GM12892 (cell line): ENCODE measurements around the gene HDAC4.

Experiments used
- DNase-seq: peaks from one replicate; pipeline ENCODE4 v3.0.0; 2011; ENCODE audit not compliant: insufficient read length
- FAIRE-seq: peaks from 2 replicates; lab custom pipeline; 2011; peaks lifted over from hg19 to GRCh38; lab: Jason Lieb, UNC
- POLR2A ChIP-seq: IDR thresholded peaks from 2 replicates; pipeline ENCODE4 v1.6.1; 2011; ENCODE audit warnings: low read depth, low read length, control low read depth
- POLR2AphosphoS5 ChIP-seq: IDR thresholded peaks from 2 replicates; pipeline ENCODE4 v1.6.1; 2011; ENCODE audit warnings: low read depth, low read length, control low read depth
- TAF1 ChIP-seq: IDR thresholded peaks from 2 replicates; pipeline ENCODE4 v1.6.1; 2011; ENCODE audit warnings: low read depth, mild to moderate bottlenecking, control low read depth, low read length, borderline replicate concordance

Gene HDAC4

DNA sequence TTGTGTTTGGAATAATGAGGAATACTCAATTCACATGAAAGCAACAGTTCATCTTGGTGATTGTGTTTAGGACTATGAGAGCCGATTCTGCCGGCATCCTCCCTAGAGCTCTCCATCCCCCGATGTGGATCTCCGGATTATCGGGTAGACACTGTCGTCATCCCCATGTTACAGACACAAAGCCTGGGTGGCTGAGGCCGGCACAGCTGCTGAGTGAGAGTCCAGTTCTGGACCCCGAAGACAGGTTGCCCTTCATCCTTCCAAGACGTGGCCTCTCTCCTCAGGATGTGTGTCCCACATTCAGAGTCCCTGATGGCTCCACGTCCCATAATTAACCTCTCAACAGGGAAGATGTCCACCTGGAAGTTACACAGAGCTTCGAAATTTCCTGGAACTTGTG, 129.3 kb downstream of the HDAC4 start:
- TF ChIP-seq TAF1 (no peak), POLR2A (no peak)
- FAIRE-seq (no peak), DNase-seq (no peak)

GRCh38 chr2:239269916-239270315, 130.9 kb downstream of the HDAC4 start:
- TF ChIP-seq POLR2A: no peak
- no peak for TF ChIP-seq POLR2AphosphoS5
- no peak for TF ChIP-seq TAF1
- DNase-seq: no peak
- no peak for FAIRE-seq

- FAIRE-seq (peak; percentile 17), DNase-seq (no peak)
- no peak for TF ChIP-seq TAF1
- TF ChIP-seq POLR2AphosphoS5: no peak
Measured at GRCh38 chr2:239269173-239269885, 131.5 kb downstream of the HDAC4 start.

DNA sequence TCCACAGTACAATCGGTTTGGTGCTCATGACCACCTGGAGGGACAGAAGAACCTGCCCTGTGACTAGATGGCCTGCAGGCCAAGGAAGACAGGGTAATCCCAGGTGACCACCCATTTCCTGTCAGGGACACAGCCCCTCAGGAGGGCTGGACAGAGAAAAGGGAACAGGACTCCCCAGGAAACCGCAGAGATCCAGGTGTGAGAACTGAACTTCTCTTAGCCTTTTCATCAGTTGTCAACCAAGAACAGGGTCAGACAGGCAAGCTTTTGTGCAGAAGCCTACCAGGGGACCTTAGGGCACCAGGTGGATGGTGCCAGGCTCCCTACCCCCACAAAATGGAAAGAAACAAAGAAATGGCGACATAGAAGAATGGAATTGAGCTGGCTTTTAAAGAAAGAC, 132.3 kb downstream of the HDAC4 start:
- DNase-seq (no peak), FAIRE-seq (no peak)
- TF ChIP-seq TAF1: no peak

- TF ChIP-seq POLR2A (no peak), TAF1 (no peak), POLR2AphosphoS5 (no peak)
- DNase-seq (no peak), FAIRE-seq (no peak)
Measured at GRCh38 chr2:239268082-239268481, 132.7 kb downstream of the HDAC4 start.

- TF ChIP-seq POLR2A (no peak), POLR2AphosphoS5 (no peak), TAF1 (no peak)
- DNase-seq (peak; percentile 87), FAIRE-seq (peak; percentile 92)
Measured at GRCh38 chr2:239267288-239267951, 133.4 kb downstream of the HDAC4 start.

- no peak for TF ChIP-seq TAF1
- TF ChIP-seq POLR2A: no peak
- TF ChIP-seq POLR2AphosphoS5: no peak
- DNase-seq (no peak), FAIRE-seq (no peak)
Measured at GRCh38 chr2:239266779-239267287, 134.0 kb downstream of the HDAC4 start.

- FAIRE-seq (no peak), DNase-seq (no peak)
- TF ChIP-seq POLR2AphosphoS5 (no peak), POLR2A (no peak), TAF1 (no peak)
Measured at GRCh38 chr2:239266434-239266766, 134.4 kb downstream of the HDAC4 start.

- FAIRE-seq (no peak), DNase-seq (no peak)
- no peak for TF ChIP-seq POLR2A
- TF ChIP-seq POLR2AphosphoS5: no peak
- no peak for TF ChIP-seq TAF1
Measured at GRCh38 chr2:239265681-239266433, 135.0 kb downstream of the HDAC4 start.

DNA sequence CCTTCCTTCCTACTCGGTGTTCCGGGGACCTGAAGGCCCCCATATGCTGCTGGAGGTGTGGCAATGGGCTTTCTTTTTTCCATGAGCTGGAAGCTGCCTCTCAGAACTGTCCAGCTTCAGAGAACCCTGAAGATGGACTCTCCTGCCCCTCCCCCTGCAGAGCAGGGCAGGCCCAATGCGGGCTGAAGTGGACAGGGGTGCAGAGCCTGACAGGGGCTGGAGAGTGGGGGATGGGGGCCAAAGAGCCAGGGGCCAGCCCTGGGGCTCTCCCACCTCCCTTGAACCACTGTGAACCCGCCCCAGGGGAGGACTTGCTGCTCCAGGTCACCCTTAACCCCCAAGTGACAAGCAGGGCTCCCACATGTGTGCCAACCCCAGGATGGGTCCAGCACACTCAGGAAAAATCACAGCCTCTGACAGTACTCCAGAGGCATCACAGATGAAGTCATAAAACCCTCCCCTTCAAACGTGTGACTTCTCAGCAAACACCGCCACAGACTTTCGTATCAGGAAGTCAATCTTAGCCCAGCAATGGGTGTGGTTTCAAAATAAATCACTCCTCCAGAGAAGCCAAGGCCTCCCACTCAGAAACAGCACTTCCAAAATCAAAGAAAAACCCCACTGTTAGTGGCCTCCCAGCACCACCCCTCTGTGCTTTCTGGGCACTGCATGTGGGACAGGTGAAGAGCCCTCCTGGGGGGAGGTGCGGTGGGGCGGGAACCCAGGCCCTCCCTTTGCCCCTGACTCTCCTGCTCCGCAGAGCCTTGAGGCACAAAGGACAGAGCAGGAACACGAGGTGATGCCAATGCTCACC, 135.8 kb downstream of the HDAC4 start:
- FAIRE-seq (peak; percentile 60), DNase-seq (peak; percentile 57)
- no peak for TF ChIP-seq POLR2A

DNA sequence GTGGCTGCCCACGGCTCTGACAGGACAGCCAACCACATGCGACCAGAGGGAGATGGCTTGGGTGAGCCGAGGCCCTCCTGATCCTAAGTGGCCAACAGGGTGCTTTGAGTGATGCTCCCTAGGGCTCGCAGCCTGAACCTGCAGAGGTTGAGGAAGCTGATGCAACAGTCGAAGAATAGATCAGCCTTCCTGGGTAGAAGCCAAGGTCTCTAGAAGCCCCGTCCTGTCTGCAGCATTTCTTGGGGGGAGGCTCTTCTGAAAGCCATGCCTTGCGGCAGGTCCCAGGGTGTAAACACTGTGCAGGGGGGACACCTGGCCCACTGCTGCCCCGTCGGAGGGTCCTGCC, 136.4 kb downstream of the HDAC4 start:
- TF ChIP-seq POLR2A (no peak), POLR2AphosphoS5 (no peak), TAF1 (no peak)
- DNase-seq (no peak), FAIRE-seq (no peak)

GRCh38 chr2:239263669-239264491, 136.9 kb downstream of the HDAC4 start:
- TF ChIP-seq POLR2A (no peak), TAF1 (no peak), POLR2AphosphoS5 (no peak)
- FAIRE-seq: no peak
- DNase-seq: no peak
